GM21529 (cell line): Measurements from ENCODE around the gene XPO5.

ENCODE experiments used
- ATAC-seq: cut with Tn5 transposase; IDR thresholded peaks from one replicate; pipeline ENCODE4 v1.9.1; 2021; ENCODE audit not compliant: unreplicated experiment

Gene XPO5

GRCh38 chr6:43476746-43477145 is 99.1 kb downstream of the XPO5 start:
- ATAC-seq, result no peak

- no peak for ATAC-seq
Measured at GRCh38 chr6:43475516-43475915, 100.3 kb downstream of the XPO5 start.

GRCh38 chr6:43472515-43472914 is 103.3 kb downstream of the XPO5 start:
- ATAC-seq, result no peak
